ENCODE data around the gene SLFNL1.

DNA sequence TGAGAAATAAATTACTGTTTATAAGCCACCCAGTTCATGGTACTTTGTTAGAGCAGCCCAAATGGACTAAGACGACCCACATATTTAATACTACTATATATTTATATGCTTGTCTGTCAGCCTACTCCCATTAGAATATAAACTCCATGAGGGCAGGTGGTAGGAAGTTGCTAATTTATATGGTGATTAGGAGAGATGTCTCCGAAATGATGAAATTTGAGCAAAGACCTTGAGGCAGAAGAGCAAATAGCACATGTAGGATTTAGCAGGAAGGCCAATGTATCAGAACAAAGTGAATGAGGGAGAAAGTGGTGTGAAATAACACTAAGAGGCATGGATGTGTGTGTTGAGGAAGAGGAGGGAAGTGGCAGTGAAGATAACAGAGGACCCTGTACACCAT lies 10.6 kb upstream of the SLFNL1 start:
- TF ChIP-seq, protein P1, sequence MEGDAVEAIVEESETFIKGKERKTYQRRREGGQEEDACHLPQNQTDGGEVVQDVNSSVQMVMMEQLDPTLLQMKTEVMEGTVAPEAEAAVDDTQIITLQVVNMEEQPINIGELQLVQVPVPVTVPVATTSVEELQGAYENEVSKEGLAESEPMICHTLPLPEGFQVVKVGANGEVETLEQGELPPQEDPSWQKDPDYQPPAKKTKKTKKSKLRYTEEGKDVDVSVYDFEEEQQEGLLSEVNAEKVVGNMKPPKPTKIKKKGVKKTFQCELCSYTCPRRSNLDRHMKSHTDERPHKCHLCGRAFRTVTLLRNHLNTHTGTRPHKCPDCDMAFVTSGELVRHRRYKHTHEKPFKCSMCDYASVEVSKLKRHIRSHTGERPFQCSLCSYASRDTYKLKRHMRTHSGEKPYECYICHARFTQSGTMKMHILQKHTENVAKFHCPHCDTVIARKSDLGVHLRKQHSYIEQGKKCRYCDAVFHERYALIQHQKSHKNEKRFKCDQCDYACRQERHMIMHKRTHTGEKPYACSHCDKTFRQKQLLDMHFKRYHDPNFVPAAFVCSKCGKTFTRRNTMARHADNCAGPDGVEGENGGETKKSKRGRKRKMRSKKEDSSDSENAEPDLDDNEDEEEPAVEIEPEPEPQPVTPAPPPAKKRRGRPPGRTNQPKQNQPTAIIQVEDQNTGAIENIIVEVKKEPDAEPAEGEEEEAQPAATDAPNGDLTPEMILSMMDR (IDR thresholded peaks at IDR 0.05), result no peak
- no peak for TF ChIP-seq POLR2A (IDR thresholded peaks at IDR 0.05)

Measured in tibial nerve (tissue), 3 donors.